H1 (cell line): ENCODE data around the gene TTC31. TPM values are rescaled to one million over a fixed set of nuclear protein-coding genes. Genes with fewer than 3 reads are reported as not detected.

Experiments
- CTCF ChIA-PET: fragments of 300-600 bp; sonication (Branson Sonifier 250); formaldehyde crosslinking; loops from one replicate; lab custom pipeline; 2021; ENCODE audit not compliant: partially characterized antibody; lab: Charles Lee
- POLR2A ChIA-PET: fragments of 300-600 bp; sonication (Branson Sonifier 250); formaldehyde crosslinking; loops from one replicate; lab custom pipeline; 2021; ENCODE audit warnings: inconsistent platforms; ENCODE audit not compliant: partially characterized antibody; lab: Charles Lee
- DNase-seq, 2 experiments: peaks; one replicate each; pipeline versions ENCODE4 v3.0.0 to v3.0.0-alpha.2; 2010 to 2022; ENCODE audit warnings: low spot score in 2 of 2, low read depth in 1 of 2, mixed read lengths in 1 of 2
- FAIRE-seq: peaks from 2 replicates; lab custom pipeline; 2011; peaks lifted over from hg19 to GRCh38; lab: Jason Lieb, UNC
- H2AFZ ChIP-seq: 2 replicates; pipeline ENCODE4 v1.8.1; 2012; ENCODE audit warnings: low read length, inconsistent platforms
- H2AK5ac ChIP-seq: 2 replicates; pipeline ENCODE4 v1.6.1; 2013; ENCODE audit warnings: low read depth, low read length
- H2BK120ac ChIP-seq: replicated peaks from 2 replicates; pipeline ENCODE3; 2013; ENCODE audit warnings: low read depth, low read length, inconsistent platforms
- H2BK12ac ChIP-seq: 2 replicates; pipeline ENCODE4 v1.6.1; 2013; ENCODE audit warnings: low read depth, low read length
- H2BK15ac ChIP-seq: 2 replicates; pipeline ENCODE4 v1.6.1; 2013; ENCODE audit warnings: low read length
- H2BK20ac ChIP-seq: 2 replicates; pipeline ENCODE4 v1.6.1; 2013; ENCODE audit warnings: low read length
- H2BK5ac ChIP-seq: 2 replicates; pipeline ENCODE4 v1.6.1; 2013; ENCODE audit warnings: low read depth, low read length
- H3K14ac ChIP-seq: 2 replicates; pipeline ENCODE4 v1.6.1; 2013; ENCODE audit warnings: inconsistent platforms; ENCODE audit not compliant: insufficient read length
- H3K18ac ChIP-seq: 2 replicates; pipeline ENCODE4 v1.6.1; 2013; ENCODE audit warnings: low read length; ENCODE audit errors: extremely low read depth
- H3K23ac ChIP-seq: 2 replicates; pipeline ENCODE4 v1.6.1; 2013; ENCODE audit warnings: inconsistent platforms; ENCODE audit not compliant: insufficient read length
- H3K23me2 ChIP-seq: 2 replicates; pipeline ENCODE4 v1.6.1; 2013; ENCODE audit warnings: low read depth, low read length
- H3K27ac ChIP-seq: 2 replicates; pipeline ENCODE4 v1.6.1; 2011; ENCODE audit warnings: low read depth, low read length, inconsistent platforms
- H3K27me3 ChIP-seq, 4 experiments: replicated peaks in 1 of 4; 1 replicate in 1 of 4; 2 replicates in 3 of 4; pipeline versions ENCODE4 v1.6.1 to v1.8.1; 2011 to 2013; ENCODE audit warnings: low read length in 3 of 4, mild to moderate bottlenecking in 3 of 4, inconsistent platforms in 2 of 4, mixed read lengths in 2 of 4, moderate library complexity in 1 of 4; ENCODE audit not compliant: control insufficient read depth in 3 of 4, insufficient read depth in 3 of 4; ENCODE audit errors: extremely low read depth in 1 of 4
- H3K36me3 ChIP-seq, 4 experiments: 2 replicates each; pipeline versions ENCODE4 v1.6.1 to v1.8.1; 2011 to 2013; ENCODE audit warnings: mild to moderate bottlenecking in 4 of 4, low read length in 3 of 4, moderate library complexity in 2 of 4, control low read depth in 1 of 4, inconsistent platforms in 1 of 4; ENCODE audit not compliant: insufficient read depth in 4 of 4, control insufficient read depth in 2 of 4
- H3K4ac ChIP-seq: replicated peaks from 2 replicates; pipeline ENCODE3; 2013; ENCODE audit warnings: low read length, low read depth, mixed read lengths, inconsistent platforms; ENCODE audit not compliant: insufficient read length
- H3K4me1 ChIP-seq, 4 experiments: replicated peaks in 1 of 4; 1 replicate in 1 of 4; 2 replicates in 3 of 4; pipeline versions ENCODE4 v1.6.1 to v1.8.1; 2011 to 2013; ENCODE audit warnings: low read length in 3 of 4, inconsistent platforms in 2 of 4, mixed read lengths in 1 of 4; ENCODE audit not compliant: insufficient read depth in 4 of 4, control insufficient read depth in 3 of 4
- H3K4me2 ChIP-seq, 2 experiments: 2 replicates each; pipeline versions ENCODE4 v1.6.1 to v1.8.1; 2011 to 2013; ENCODE audit warnings: low read depth in 2 of 2, low read length in 2 of 2, control low read depth in 1 of 2, inconsistent platforms in 1 of 2, mild to moderate bottlenecking in 1 of 2; ENCODE audit not compliant: insufficient read depth in 1 of 2
- H3K4me3 ChIP-seq, 4 experiments: fragments of 200-600, 300-600 bp in 1 of 4; sonication (generic), shearing (Covaris generic), sonication (Bioruptor Twin) in 1 of 4; 2 replicates each; pipeline versions ENCODE4 v1.5.1 to v1.8.1; 2011 to 2016; ENCODE audit warnings: low read length in 4 of 4, low read depth in 3 of 4, control low read depth in 2 of 4, inconsistent platforms in 2 of 4, mild to moderate bottlenecking in 2 of 4, mixed read lengths in 1 of 4, moderate library complexity in 1 of 4; ENCODE audit not compliant: insufficient read depth in 2 of 4; ENCODE audit errors: extremely low read depth in 1 of 4
- H3K56ac ChIP-seq: replicated peaks from 2 replicates; pipeline ENCODE3; 2013; ENCODE audit warnings: low read depth, mild to moderate bottlenecking, mixed read lengths, low read length, inconsistent platforms; ENCODE audit not compliant: insufficient read length
- H3K79me1 ChIP-seq: 2 replicates; pipeline ENCODE4 v1.6.1; 2013; ENCODE audit warnings: low read depth, low read length, control low read depth
- H3K79me2 ChIP-seq, 2 experiments: 2 replicates each; pipeline versions ENCODE4 v1.6.1 to v1.8.1; 2012 to 2013; ENCODE audit warnings: low read length in 2 of 2, mild to moderate bottlenecking in 2 of 2, inconsistent platforms in 1 of 2; ENCODE audit not compliant: insufficient read depth in 2 of 2, control insufficient read depth in 1 of 2
- H3K9ac ChIP-seq, 4 experiments: replicated peaks in 1 of 4; 1 replicate in 1 of 4; 2 replicates in 3 of 4; pipeline versions ENCODE4 v1.6.1 to v1.8.1; 2011 to 2013; ENCODE audit warnings: low read depth in 3 of 4, low read length in 3 of 4, control low read depth in 2 of 4, mild to moderate bottlenecking in 2 of 4, moderate library complexity in 2 of 4, inconsistent platforms in 1 of 4; ENCODE audit errors: extremely low read depth in 1 of 4
- H3K9me3 ChIP-seq, 2 experiments: 2 replicates each; pipeline versions ENCODE4 v1.6.1 to v1.8.1; 2012 to 2013; ENCODE audit warnings: mild to moderate bottlenecking in 2 of 2, moderate library complexity in 2 of 2, control low read depth in 1 of 2, inconsistent platforms in 1 of 2, low read depth in 1 of 2, low read length in 1 of 2, mixed read lengths in 1 of 2; ENCODE audit not compliant: insufficient read depth in 2 of 2
- H4K20me1 ChIP-seq, 2 experiments: replicated peaks in 1 of 2; 2 replicates each; pipeline versions ENCODE3 to v1.8.1; 2011 to 2013; ENCODE audit warnings: inconsistent platforms in 2 of 2, low read length in 2 of 2, mild to moderate bottlenecking in 1 of 2; ENCODE audit not compliant: insufficient read depth in 2 of 2, control insufficient read depth in 1 of 2
- H4K5ac ChIP-seq: 2 replicates; pipeline ENCODE4 v1.6.1; 2013; ENCODE audit warnings: low read length, low read depth, mixed read lengths, inconsistent platforms; ENCODE audit not compliant: insufficient read length
- H4K8ac ChIP-seq: 2 replicates; pipeline ENCODE4 v1.8.0; 2013; ENCODE audit warnings: mild to moderate bottlenecking, moderate library complexity, low read length, inconsistent platforms; ENCODE audit not compliant: insufficient read depth; ENCODE audit errors: extremely low read depth
- H4K91ac ChIP-seq: replicated peaks from 2 replicates; pipeline ENCODE3; 2013; ENCODE audit warnings: low read length, mixed read lengths, inconsistent platforms; ENCODE audit not compliant: insufficient read length
- ASH2L ChIP-seq: fragments of 200-600, 300-600 bp; sonication (generic); IDR thresholded peaks from one replicate; pipeline ENCODE4 v1.7.1; 2017; ENCODE audit warnings: low read length
- BACH1 ChIP-seq: IDR thresholded peaks from 2 replicates; pipeline ENCODE4 v1.6.1; 2012; ENCODE audit warnings: low read length, improper control_type of control experiment
- BRCA1 ChIP-seq: IDR thresholded peaks from 2 replicates; pipeline ENCODE4 v1.6.1; 2012; ENCODE audit warnings: low read depth, low read length, improper control_type of control experiment
- CREB1 ChIP-seq: IDR thresholded peaks from 2 replicates; pipeline ENCODE4 v1.6.1; 2012; ENCODE audit warnings: inconsistent platforms
- GTF2F1 ChIP-seq: IDR thresholded peaks from 2 replicates; pipeline ENCODE4 v1.6.1; 2012; ENCODE audit warnings: low read depth, low read length, improper control_type of control experiment, borderline replicate concordance
- HDAC2 ChIP-seq, 2 experiments: fragments of 300-600 bp in 1 of 2; sonication (generic) in 1 of 2; IDR thresholded peaks; 2 replicates each; pipeline ENCODE4 v1.6.1; 2011 to 2012; ENCODE audit warnings: low read depth in 2 of 2, low read length in 2 of 2, mild to moderate bottlenecking in 2 of 2, moderate library complexity in 2 of 2, borderline replicate concordance in 1 of 2, inconsistent platforms in 1 of 2
- POLR2A ChIP-seq, 2 experiments: IDR thresholded peaks; 1 replicate in 1 of 2; 2 replicates in 1 of 2; pipeline ENCODE4 v1.6.1; 2011; ENCODE audit warnings: low read depth in 2 of 2, low read length in 2 of 2, mild to moderate bottlenecking in 2 of 2; ENCODE audit errors: control extremely low read depth in 1 of 2
- SAP30 ChIP-seq: fragments of 300-600 bp; sonication (generic); IDR thresholded peaks from 2 replicates; pipeline ENCODE4 v1.7.1; 2012; ENCODE audit warnings: low read length, moderate library complexity, mild to moderate bottlenecking, inconsistent platforms; ENCODE audit not compliant: insufficient read depth, insufficient replicate concordance
- SIRT6 ChIP-seq: IDR thresholded peaks from one replicate; pipeline ENCODE4 v1.7.1; 2012; ENCODE audit warnings: low read length, inconsistent platforms
- SUZ12 ChIP-seq: fragments of 200-600 bp; sonication (generic); IDR thresholded peaks from 2 replicates; pipeline ENCODE4 v1.6.1; 2012; ENCODE audit warnings: mild to moderate bottlenecking, inconsistent platforms, low read length, moderate library complexity, mixed read lengths
- ZNF274 ChIP-seq: IDR thresholded peaks from 2 replicates; pipeline ENCODE4 v1.7.0; 2012; ENCODE audit warnings: low read length, borderline replicate concordance; ENCODE audit errors: extremely low read depth
- WGBS, 2 experiments: shearing (Covaris generic) in 1 of 2; methylation state at CpG; one replicate each; pipeline versions ENCODE4 v1.1.6 to v1.1.7; 2013 to 2015; ENCODE audit warnings: low lambda C conversion rate in 2 of 2, mixed read lengths in 2 of 2, inconsistent platforms in 1 of 2, low coverage in 1 of 2, missing lambda C conversion rate in 1 of 2; ENCODE audit not compliant: insufficient replicate concordance in 2 of 2, insufficient coverage in 1 of 2, insufficient read length in 1 of 2; ENCODE audit errors: extremely low coverage in 1 of 2, missing lambda C conversion rate in 1 of 2; 5-methylcytosine and 5-hydroxymethylcytosine counted together
- polyA plus RNA-seq, 7 experiments: library from polyadenylated mRNA; depleted of rRNA in 3 of 7; stranded (reverse) in 5 of 7; unstranded in 2 of 7; fragments of >200 nt in 5 of 7; fragments of 200-250 nt in 2 of 7; gene quantifications; 1 replicate in 5 of 7; 2 replicates in 1 of 7; 4 replicates in 1 of 7; pipeline versions ENCODE4 v1.2.1 to v1.2.3, GENCODE V29; 2011 to 2013; ENCODE audit warnings: missing spikeins in 2 of 7, mixed read lengths in 2 of 7
- total RNA-seq: library from RNA; stranded (reverse); fragmentation: NEBNext Ultra II Directional; extraction: Animal tissue kit (Norgen Biotek cat#: 25700); gene quantifications from 2 replicates; pipeline ENCODE4 v1.2.1, GENCODE V29; 2021
- TF ChIP-seq, protein P1 (sequence below): IDR thresholded peaks from 2 replicates; pipeline ENCODE4 v1.6.1; 2012; ENCODE audit warnings: low read length, inconsistent platforms

Gene TTC31
- total and polyA plus RNA-seq, 2 of the 8 experiments (the other 6 are each of a cell fraction or from before 2014, with no cell fraction given) = 28.8 to 29.9 TPM

DNA sequence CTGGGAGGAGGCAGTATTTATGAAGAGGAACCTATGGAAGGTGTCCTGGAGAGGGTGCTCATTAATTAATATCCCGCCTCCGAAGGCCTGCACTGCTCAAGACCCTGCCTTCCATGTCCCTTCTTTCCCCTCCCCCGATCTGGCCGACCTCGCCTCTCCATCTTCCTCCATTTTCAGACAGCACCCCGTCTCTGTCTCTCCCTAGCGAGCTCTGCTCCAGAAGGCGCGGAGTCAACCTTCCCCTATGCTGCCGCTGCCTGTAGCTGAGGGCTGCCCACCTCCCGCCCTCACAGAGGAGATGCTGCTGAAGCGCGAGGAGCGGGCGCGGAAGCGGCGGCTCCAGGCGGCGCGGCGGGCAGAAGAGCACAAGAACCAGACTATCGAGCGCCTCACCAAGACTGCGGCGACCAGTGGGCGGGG, 25.7 kb upstream of the TTC31 start:
- H3K4me1 ChIP-seq = peaks cover 0 to 10% (median 2%) of the 10 kb centered on the region in 4 experiments; a peak in 5 of 7 replicates
- H3K27me3 ChIP-seq = no peaks in the 10 kb centered on the region
- CTCF ChIA-PET = interaction anchor here (0.7 to 10.5 kb wide), 8 partner anchors 9 to 195 kb away, joined by 3 to 86 read pairs (median 10); partner anchors contain the start of genes CCDC142, MRPL53 and TTC31
- H3K4me2 ChIP-seq = peak overlapping the region; percentile 91 to 93
- no peak overlapping the region for H2BK12ac ChIP-seq
- peak overlapping the region; percentile 36 for H3K4ac ChIP-seq
- no peak for DNase-seq
- POLR2A ChIA-PET = interaction anchor here (0.9 to 10.5 kb wide), 14 partner anchors 9 to 275 kb away, joined by 3 to 89 read pairs (median 7); partner anchors contain the start of genes C2orf81, CCDC142, LBX2 and MRPL53
- WGBS, 2 experiments = 2% methylated on average over 26 of the region's 27 CpGs; no CpG with 5 or more reads in 1 of the 2 experiments
- no peaks in the 10 kb centered on the region for H4K20me1 ChIP-seq
- H3K9ac ChIP-seq = peak overlapping the region; percentile 19 to 92 (median 82); a peak in 6 of 7 replicates
- peak overlapping the region; percentile 57 for H3K27ac ChIP-seq
- H4K91ac ChIP-seq = peak overlapping the region; percentile 63
- peak overlapping the region; percentile 81 for H4K5ac ChIP-seq
- H3K18ac ChIP-seq = peak overlapping the region; percentile 96; the same call in 1 of the 2 replicates
- peaks cover 0 to 6% (median 0%) of the 10 kb centered on the region in 4 experiments; a peak in 1 of 8 replicates for H3K36me3 ChIP-seq
- H2BK120ac ChIP-seq = no peak overlapping the region
- no peak for FAIRE-seq
- H2BK20ac ChIP-seq = no peak overlapping the region
- peak overlapping the region; percentile 70 for H3K56ac ChIP-seq
- no peak overlapping the region; the same call in 1 of the 2 replicates for H4K8ac ChIP-seq
- peaks cover 0 to 9% of the 10 kb centered on the region in 2 experiments; a peak in 1 of 4 replicates for H3K79me2 ChIP-seq
- H2AK5ac ChIP-seq = no peak overlapping the region
- H3K9me3 ChIP-seq = no peaks in the 10 kb centered on the region
- H3K14ac ChIP-seq = no peak overlapping the region
- no peaks in the 10 kb centered on the region; the same call in 1 of the 2 replicates for H3K79me1 ChIP-seq
- no peak overlapping the region for H2AFZ ChIP-seq
- H2BK5ac ChIP-seq = peak overlapping the region; percentile 94
- H3K4me3 ChIP-seq = peak overlapping the region; percentile 64 to 84 (median 84)
- H3K23ac ChIP-seq = no peak overlapping the region
- H3K23me2 ChIP-seq = peaks cover 16% of the 10 kb centered on the region; the same call in 1 of the 2 replicates
- no peak overlapping the region; the same call in 1 of the 2 replicates for H2BK15ac ChIP-seq
- TF ChIP-seq SUZ12 (no peak), HDAC2 (IDR thresholded peaks at IDR 0.05; ENCODE audit: borderline replicate concordance in 1 of 2, low read depth in 2 of 2, low read length in 2 of 2) (no peak), SAP30 (no peak), POLR2A (IDR thresholded peaks at IDR 0.05; ENCODE audit: control extremely low read depth in 1 of 2, low read depth in 2 of 2, low read length in 2 of 2) (peak in 1 of 2 experiments; percentile 53; a peak in 2 of 3 replicates), CREB1 (no peak), SIRT6 (no peak), BRCA1 (no peak), ASH2L (peak; percentile 6), ZNF274 (no peak), GTF2F1 (no peak), BACH1 (no peak)
- TF ChIP-seq, protein P1, sequence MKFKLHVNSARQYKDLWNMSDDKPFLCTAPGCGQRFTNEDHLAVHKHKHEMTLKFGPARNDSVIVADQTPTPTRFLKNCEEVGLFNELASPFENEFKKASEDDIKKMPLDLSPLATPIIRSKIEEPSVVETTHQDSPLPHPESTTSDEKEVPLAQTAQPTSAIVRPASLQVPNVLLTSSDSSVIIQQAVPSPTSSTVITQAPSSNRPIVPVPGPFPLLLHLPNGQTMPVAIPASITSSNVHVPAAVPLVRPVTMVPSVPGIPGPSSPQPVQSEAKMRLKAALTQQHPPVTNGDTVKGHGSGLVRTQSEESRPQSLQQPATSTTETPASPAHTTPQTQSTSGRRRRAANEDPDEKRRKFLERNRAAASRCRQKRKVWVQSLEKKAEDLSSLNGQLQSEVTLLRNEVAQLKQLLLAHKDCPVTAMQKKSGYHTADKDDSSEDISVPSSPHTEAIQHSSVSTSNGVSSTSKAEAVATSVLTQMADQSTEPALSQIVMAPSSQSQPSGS = no peak
